Astrocyte of the cerebellum (primary cell): ENCODE results near the gene DEPDC1.

Experiments
- DNase-seq: peaks from one replicate; pipeline ENCODE4 v3.0.0-alpha.2; 2011; ENCODE audit warnings: low read depth
- H3K4me3 ChIP-seq: 2 replicates; pipeline ENCODE4 v1.5.1; 2011; ENCODE audit warnings: mild to moderate bottlenecking, low read depth, low read length, moderate library complexity
- in situ Hi-C: cut with HindIII; loops from 2 replicates; pipeline ENCODE4 v1.10.0; 2017; ENCODE audit warnings: low sequenced_read_pairs
- TF ChIP-seq, protein P1 (sequence below): IDR thresholded peaks from 2 replicates; pipeline ENCODE4 v1.5.1; 2012; ENCODE audit warnings: low read length, low read depth, moderate library complexity, mild to moderate bottlenecking; ENCODE audit errors: missing control alignments

DEPDC1 gene, protein sequence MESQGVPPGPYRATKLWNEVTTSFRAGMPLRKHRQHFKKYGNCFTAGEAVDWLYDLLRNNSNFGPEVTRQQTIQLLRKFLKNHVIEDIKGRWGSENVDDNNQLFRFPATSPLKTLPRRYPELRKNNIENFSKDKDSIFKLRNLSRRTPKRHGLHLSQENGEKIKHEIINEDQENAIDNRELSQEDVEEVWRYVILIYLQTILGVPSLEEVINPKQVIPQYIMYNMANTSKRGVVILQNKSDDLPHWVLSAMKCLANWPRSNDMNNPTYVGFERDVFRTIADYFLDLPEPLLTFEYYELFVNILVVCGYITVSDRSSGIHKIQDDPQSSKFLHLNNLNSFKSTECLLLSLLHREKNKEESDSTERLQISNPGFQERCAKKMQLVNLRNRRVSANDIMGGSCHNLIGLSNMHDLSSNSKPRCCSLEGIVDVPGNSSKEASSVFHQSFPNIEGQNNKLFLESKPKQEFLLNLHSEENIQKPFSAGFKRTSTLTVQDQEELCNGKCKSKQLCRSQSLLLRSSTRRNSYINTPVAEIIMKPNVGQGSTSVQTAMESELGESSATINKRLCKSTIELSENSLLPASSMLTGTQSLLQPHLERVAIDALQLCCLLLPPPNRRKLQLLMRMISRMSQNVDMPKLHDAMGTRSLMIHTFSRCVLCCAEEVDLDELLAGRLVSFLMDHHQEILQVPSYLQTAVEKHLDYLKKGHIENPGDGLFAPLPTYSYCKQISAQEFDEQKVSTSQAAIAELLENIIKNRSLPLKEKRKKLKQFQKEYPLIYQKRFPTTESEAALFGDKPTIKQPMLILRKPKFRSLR

DNA sequence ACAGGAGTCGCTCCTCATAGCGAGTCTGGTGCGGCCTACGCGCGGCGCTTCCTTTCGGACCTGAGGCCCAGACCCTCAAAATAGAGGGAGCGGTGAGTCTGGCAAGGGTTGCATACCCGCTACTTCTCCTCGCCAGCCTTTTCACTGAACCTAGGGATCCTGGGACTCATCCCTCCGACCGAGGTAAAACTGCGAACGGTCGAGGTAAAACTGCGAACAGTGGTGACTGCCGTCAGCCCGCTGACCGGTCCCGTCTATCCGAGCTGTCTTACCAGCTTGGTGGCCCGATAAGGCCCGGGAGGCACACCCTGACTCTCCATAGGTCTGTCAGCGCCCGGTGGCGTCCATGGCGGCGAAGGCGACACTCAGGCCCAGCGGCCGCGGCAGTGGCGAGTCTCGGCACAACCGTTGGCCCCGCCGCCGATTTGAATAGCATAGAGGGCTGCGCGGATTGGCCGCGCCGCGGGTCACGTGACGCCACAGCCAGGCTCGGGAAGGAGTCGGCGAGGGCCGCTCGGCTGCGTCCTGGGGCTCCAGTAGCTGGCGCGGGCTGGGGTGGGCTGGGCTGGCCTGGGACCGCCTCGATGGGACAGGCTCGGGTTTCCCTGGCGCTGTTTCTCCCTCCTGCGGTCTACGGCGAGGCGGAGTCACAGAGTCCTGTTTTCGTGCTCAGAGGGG, at the start of gene DEPDC1:
Gene DEPDC1 (minus strand): TSS at position 403 of the 678 bp plus-strand sequence. CDS start 83 bp downstream, at position 320.
- H3K4me3 ChIP-seq: peak within 1 kb of the TSS; percentile 96
- in situ Hi-C loops: no loop called here
- TF ChIP-seq, protein P1, sequence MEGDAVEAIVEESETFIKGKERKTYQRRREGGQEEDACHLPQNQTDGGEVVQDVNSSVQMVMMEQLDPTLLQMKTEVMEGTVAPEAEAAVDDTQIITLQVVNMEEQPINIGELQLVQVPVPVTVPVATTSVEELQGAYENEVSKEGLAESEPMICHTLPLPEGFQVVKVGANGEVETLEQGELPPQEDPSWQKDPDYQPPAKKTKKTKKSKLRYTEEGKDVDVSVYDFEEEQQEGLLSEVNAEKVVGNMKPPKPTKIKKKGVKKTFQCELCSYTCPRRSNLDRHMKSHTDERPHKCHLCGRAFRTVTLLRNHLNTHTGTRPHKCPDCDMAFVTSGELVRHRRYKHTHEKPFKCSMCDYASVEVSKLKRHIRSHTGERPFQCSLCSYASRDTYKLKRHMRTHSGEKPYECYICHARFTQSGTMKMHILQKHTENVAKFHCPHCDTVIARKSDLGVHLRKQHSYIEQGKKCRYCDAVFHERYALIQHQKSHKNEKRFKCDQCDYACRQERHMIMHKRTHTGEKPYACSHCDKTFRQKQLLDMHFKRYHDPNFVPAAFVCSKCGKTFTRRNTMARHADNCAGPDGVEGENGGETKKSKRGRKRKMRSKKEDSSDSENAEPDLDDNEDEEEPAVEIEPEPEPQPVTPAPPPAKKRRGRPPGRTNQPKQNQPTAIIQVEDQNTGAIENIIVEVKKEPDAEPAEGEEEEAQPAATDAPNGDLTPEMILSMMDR: peak; percentile 3
- peak; percentile 90 for DNase-seq

DNA sequence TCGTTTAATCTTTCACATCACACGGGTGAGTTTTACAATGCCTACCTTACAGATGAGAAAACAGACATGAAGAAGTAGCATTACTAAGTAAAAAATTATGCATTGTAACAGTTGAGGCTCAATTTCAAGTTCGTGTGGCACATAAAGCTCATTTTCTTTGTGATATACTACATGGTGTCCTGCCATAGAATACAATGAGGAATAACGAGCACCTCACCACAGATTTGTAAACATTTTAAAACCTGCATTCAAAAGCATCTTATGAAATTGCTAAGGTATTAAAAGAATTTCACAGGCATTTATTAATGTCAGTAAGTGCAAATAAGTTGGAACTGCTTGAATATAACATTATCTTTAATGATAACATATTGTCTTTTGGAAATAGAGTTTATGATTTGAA, 47.8 kb upstream of the DEPDC1 start:
- H3K4me3 ChIP-seq: no peak overlapping the region
- DNase-seq: no peak
- in situ Hi-C loops: no loop called here
- TF ChIP-seq, protein P1: no peak

DNA sequence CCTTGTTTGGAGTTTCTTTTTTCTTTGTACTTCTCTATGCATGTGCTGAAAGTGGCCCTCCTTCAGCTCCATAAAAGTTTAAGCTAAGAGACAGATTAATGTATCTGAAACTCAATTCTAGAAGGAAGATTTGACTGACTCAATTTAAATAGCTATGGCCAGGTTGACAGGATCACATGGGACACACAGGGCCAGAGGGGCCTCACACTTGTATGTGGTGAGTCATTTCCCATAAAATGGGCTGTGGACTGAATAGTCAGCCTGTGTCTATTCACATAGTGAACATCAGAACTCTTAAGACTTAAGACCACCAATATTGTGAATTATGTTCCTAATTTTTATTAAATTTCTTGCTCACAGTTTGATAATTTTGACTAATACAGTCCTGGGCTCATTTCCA, 45.7 kb upstream of the DEPDC1 start:
- TF ChIP-seq, protein P1: no peak
- in situ Hi-C loops: no loop called here
- DNase-seq: no peak
- no peak overlapping the region for H3K4me3 ChIP-seq

DNA sequence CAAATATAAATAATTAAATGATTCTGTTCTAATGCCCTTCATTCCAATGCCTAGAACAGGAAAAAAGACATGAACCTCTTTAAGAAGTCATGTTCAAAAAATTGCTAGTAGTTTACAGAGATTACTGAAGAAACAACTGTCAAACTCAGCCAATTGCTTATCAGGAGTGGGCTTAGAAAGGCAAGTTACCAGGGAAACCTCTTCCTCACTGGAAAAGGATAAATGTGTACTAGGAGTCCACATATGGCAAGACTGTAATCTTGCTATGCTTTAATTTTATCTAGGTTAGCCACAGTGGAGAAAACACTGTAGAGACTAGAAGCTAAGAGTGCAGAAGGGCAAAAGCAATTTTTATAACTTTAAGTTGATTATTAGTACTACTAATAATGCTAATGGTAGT, 42.1 kb upstream of the DEPDC1 start:
- TF ChIP-seq, protein P1: no peak
- no peak for DNase-seq
- H3K4me3 ChIP-seq: no peak overlapping the region
- in situ Hi-C loops: no loop called here

DNA sequence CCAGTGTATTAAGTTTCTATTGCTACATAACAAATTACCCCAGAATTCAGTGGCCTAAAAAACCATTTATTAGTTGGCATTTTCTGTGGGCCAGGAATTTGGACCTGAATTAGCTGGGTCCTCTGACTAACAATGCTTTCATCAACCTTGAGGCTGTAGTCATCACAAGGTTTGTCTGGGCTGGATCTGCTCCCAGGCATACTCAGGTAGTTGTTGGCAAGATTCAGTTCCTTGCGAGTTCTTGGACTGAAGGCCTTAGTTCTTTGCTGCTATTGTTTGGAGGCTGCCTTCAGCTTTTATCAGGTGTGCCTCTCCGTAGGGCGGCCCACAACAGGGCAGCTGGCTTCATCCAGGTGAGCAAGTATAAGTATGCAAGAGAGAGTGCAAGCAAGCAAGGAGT, 31.4 kb upstream of the DEPDC1 start:
- in situ Hi-C loops: no loop called here
- no peak for DNase-seq
- TF ChIP-seq, protein P1: no peak
- H3K4me3 ChIP-seq: no peak overlapping the region

DNA sequence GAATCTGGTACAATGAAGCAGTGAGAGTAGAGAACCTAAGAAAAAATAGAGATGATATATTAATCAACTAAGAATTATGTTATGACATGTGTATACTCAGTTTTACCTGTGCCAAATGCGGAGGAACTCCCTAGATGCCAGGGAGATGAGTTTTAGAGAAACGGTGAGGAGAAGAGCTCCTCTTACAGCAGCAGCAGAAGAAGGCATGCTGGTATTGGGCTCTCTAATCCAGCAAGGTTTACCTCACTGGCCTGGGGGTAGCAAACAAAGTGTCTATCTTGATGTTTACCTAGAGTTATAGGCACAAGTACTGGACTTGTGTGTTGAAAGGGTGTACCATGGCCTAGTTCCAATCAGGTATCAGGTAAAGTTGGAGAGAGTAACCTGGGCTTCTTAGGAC, 28.9 kb upstream of the DEPDC1 start:
- in situ Hi-C loops: no loop called here
- DNase-seq: no peak
- TF ChIP-seq, protein P1: no peak
- H3K4me3 ChIP-seq: no peak overlapping the region
